SK-MEL-5 (cell line): ENCODE results near the gene TTBK2. TPM values are rescaled to one million over a fixed set of nuclear protein-coding genes. Genes with fewer than 3 reads are reported as not detected.
"Not testable (repeated sequence)": the region's sequence is repeated elsewhere in the genome, so short reads cannot be mapped to it uniquely, and the experiment has no call there.

ENCODE experiments used
- DNase-seq: peaks from one replicate; pipeline ENCODE4 v3.0.0-alpha.2; 2016; ENCODE audit warnings: low read depth, low spot score
- in situ Hi-C: cut with HindIII; loops from 2 replicates; pipeline ENCODE4 v1.10.0; 2016; ENCODE audit warnings: low sequenced_read_pairs, high pct_unique_total_duplicates, low pct_unique_long_range_greater_than_20kb
- total RNA-seq: library from RNA; depleted of rRNA; stranded (reverse); fragments of >200 nt; shearing (Covaris generic); gene quantifications from 2 replicates; pipeline ENCODE4 v1.2.3, GENCODE V29; 2014

Gene TTBK2
- total RNA-seq, 1 experiment from 2014 or later: 5.6 TPM

GRCh38 chr15:42798802-42799201 is 121.8 kb downstream of the TTBK2 start:
- in situ Hi-C loops: no loop called here
- no peak for DNase-seq

- in situ Hi-C loops: no loop called here
- DNase-seq: peak; percentile 26
These were observed 123.4 kb downstream of the TTBK2 start for GRCh38 chr15:42796955-42797782.

GRCh38 chr15:42788725-42789124 is 131.9 kb downstream of the TTBK2 start:
- DNase-seq: no peak
- in situ Hi-C loops: no loop called here

GRCh38 chr15:42786978-42787377 is 133.6 kb downstream of the TTBK2 start:
- DNase-seq: no peak
- in situ Hi-C loops: no loop called here

GRCh38 chr15:42785569-42785968 is 135.0 kb downstream of the TTBK2 start:
- DNase-seq: no peak
- in situ Hi-C loops: no loop called here

GRCh38 chr15:42784705-42785104 is 135.9 kb downstream of the TTBK2 start:
- in situ Hi-C loops: no loop called here
- DNase-seq: no peak

- in situ Hi-C loops: no loop called here
- no peak for DNase-seq
These were observed 137.9 kb downstream of the TTBK2 start for GRCh38 chr15:42782716-42783115.

- in situ Hi-C loops: no loop called here
- no peak for DNase-seq
These were observed 145.2 kb downstream of the TTBK2 start for GRCh38 chr15:42775416-42775815.

GRCh38 chr15:42772901-42773300 is 147.7 kb downstream of the TTBK2 start:
- in situ Hi-C loops: no loop called here
- no peak for DNase-seq

- in situ Hi-C loops: no loop called here
- DNase-seq: no peak
These were observed 148.4 kb downstream of the TTBK2 start for GRCh38 chr15:42772144-42772543.

GRCh38 chr15:42766109-42766508 is 154.5 kb downstream of the TTBK2 start:
- in situ Hi-C loops, DNase-seq: not testable (repeated sequence)

GRCh38 chr15:42764154-42764731 is 156.3 kb downstream of the TTBK2 start:
- in situ Hi-C loops, DNase-seq: not testable (repeated sequence)

- in situ Hi-C loops, DNase-seq: not testable (repeated sequence)
These were observed 158.8 kb downstream of the TTBK2 start for GRCh38 chr15:42761813-42762212.

- in situ Hi-C loops: no loop called here
- no peak for DNase-seq
These were observed 159.8 kb downstream of the TTBK2 start for GRCh38 chr15:42760759-42761158.

GRCh38 chr15:42759093-42759492 is 161.5 kb downstream of the TTBK2 start:
- in situ Hi-C loops: no loop called here

GRCh38 chr15:42750306-42750705 is 170.3 kb downstream of the TTBK2 start:
- DNase-seq: no peak
- in situ Hi-C loops: no loop called here

More at GRCh38 chr15:42759093-42759492, 161.5 kb downstream of the TTBK2 start:
- no peak for DNase-seq

GRCh38 chr15:42749266-42749665 is 171.3 kb downstream of the TTBK2 start:
- no peak for DNase-seq
- in situ Hi-C loops: no loop called here

- DNase-seq: no peak
- in situ Hi-C loops: no loop called here
These were observed 176.4 kb downstream of the TTBK2 start for GRCh38 chr15:42744195-42744594.

- in situ Hi-C loops: no loop called here
- DNase-seq: no peak
These were observed 178.4 kb downstream of the TTBK2 start for GRCh38 chr15:42742149-42742548.
